ENCODE results near the gene IL19. TPM values are rescaled to one million over a fixed set of nuclear protein-coding genes. Genes with fewer than 3 reads are reported as not detected.

IL19 gene
- polyA plus RNA-seq, 1 donor: not detected

- DNase-seq (ENCODE audit: low read depth): no peak
These were observed 86.3 kb downstream of the IL19 start for GRCh38 chr1:206856674-206857464.

- no peak for DNase-seq (ENCODE audit: low read depth)
These were observed 88.5 kb downstream of the IL19 start for GRCh38 chr1:206859082-206859521.

GRCh38 chr1:206860165-206860564 is 89.6 kb downstream of the IL19 start:
- no peak for DNase-seq (ENCODE audit: low read depth)

- no peak for DNase-seq (ENCODE audit: low read depth)
These were observed 92.7 kb downstream of the IL19 start for GRCh38 chr1:206863266-206863665.

GRCh38 chr1:206864939-206865671 is 94.5 kb downstream of the IL19 start, which contains the start of gene IL20:
IL20 (plus strand) TSS chr1:206865623; CDS start chr1:206865853, 230 bp downstream.
- no peak for DNase-seq (ENCODE audit: low read depth)

- no peak for DNase-seq (ENCODE audit: low read depth)
These were observed 95.5 kb downstream of the IL19 start for GRCh38 chr1:206866062-206866461.

GRCh38 chr1:206867239-206867638 is 96.7 kb downstream of the IL19 start:
- DNase-seq (ENCODE audit: low read depth): no peak

- DNase-seq (ENCODE audit: low read depth): no peak
These were observed 97.1 kb downstream of the IL19 start for GRCh38 chr1:206867716-206868115.

- no peak for DNase-seq (ENCODE audit: low read depth)
These were observed 97.7 kb downstream of the IL19 start for GRCh38 chr1:206868264-206868663.

GRCh38 chr1:206872139-206872538 is 101.6 kb downstream of the IL19 start:
- no peak for DNase-seq (ENCODE audit: low read depth)

- no peak for DNase-seq (ENCODE audit: low read depth)
These were observed 103.1 kb downstream of the IL19 start for GRCh38 chr1:206873603-206874188.

GRCh38 chr1:206875752-206876377 is 105.3 kb downstream of the IL19 start:
- no peak for DNase-seq (ENCODE audit: low read depth)

- DNase-seq (ENCODE audit: low read depth): no peak
These were observed 107.9 kb downstream of the IL19 start for GRCh38 chr1:206878456-206878855.

GRCh38 chr1:206880314-206880713 is 109.7 kb downstream of the IL19 start:
- no peak for DNase-seq (ENCODE audit: low read depth)

GRCh38 chr1:206882555-206882954 is 112.0 kb downstream of the IL19 start:
- no peak for DNase-seq (ENCODE audit: low read depth)

GRCh38 chr1:206883160-206883559 is 112.6 kb downstream of the IL19 start:
- DNase-seq (ENCODE audit: low read depth): no peak

- no peak for DNase-seq (ENCODE audit: low read depth)
These were observed 113.3 kb downstream of the IL19 start for GRCh38 chr1:206883876-206884275.

GRCh38 chr1:206885341-206886060 is 114.9 kb downstream of the IL19 start:
- DNase-seq (ENCODE audit: low read depth): no peak

- no peak for DNase-seq (ENCODE audit: low read depth)
These were observed 116.3 kb downstream of the IL19 start for GRCh38 chr1:206886831-206887230.

GRCh38 chr1:206887701-206888100 is 117.1 kb downstream of the IL19 start:
- DNase-seq (ENCODE audit: low read depth): no peak

All from forelimb muscle (tissue), 1 donor.